Fibroblast of lung (primary cell): ENCODE measurements around the gene TBPL1.

Experiments
- CTCF ChIP-seq, 2 donors: IDR thresholded peaks in 1 of 2; conservative IDR thresholded peaks in 1 of 2; 1 replicate in 1 of 2; 2 replicates in 1 of 2; pipeline ENCODE4 v1.5.1; 2011 to 2012; ENCODE audit warnings: low read length in 2 of 2, control low read depth in 1 of 2, inconsistent platforms in 1 of 2, low read depth in 1 of 2, mild to moderate bottlenecking in 1 of 2
- EZH2 ChIP-seq: IDR thresholded peaks from 2 replicates; pipeline ENCODE4 v1.5.1; 2012; ENCODE audit warnings: low read length, control low read depth, mild to moderate bottlenecking; ENCODE audit errors: missing control alignments

GRCh38 chr6:133954657-133955576 lies 1.9 kb downstream of the TBPL1 start:
- TF ChIP-seq CTCF (conservative IDR thresholded peaks at IDR 0.05 in 1 of 2, IDR thresholded peaks at IDR 0.05 in 1 of 2; ENCODE audit: low read depth in 1 of 2, low read length in 2 of 2) (no peak), EZH2 (no peak)
